HEK293 (cell line): ENCODE data around the gene ARL14.

Experiments
- FEZF1 ChIP-seq: fragments of 450-650 bp; formaldehyde crosslinking; IDR thresholded peaks from 2 replicates; pipeline ENCODE4 v1.5.1; 2016; ENCODE audit warnings: missing biosample characterization, missing genetic modification characterization
- KLF7 ChIP-seq: fragments of 450-650 bp; formaldehyde crosslinking; IDR thresholded peaks from 2 replicates; pipeline ENCODE4 v1.5.1; 2016; ENCODE audit warnings: missing biosample characterization, missing genetic modification characterization, borderline replicate concordance
- KLF8 ChIP-seq: fragments of 450-650 bp; formaldehyde crosslinking; IDR thresholded peaks from 2 replicates; pipeline ENCODE4 v1.5.1; 2016; ENCODE audit warnings: missing biosample characterization, missing genetic modification characterization
- MYNN ChIP-seq: fragments of 450-650 bp; formaldehyde crosslinking; IDR thresholded peaks from 2 replicates; pipeline ENCODE4 v1.5.1; 2016; ENCODE audit warnings: missing biosample characterization, missing genetic modification characterization, borderline replicate concordance
- PRDM1 ChIP-seq: fragments of 450-650 bp; formaldehyde crosslinking; IDR thresholded peaks from 2 replicates; pipeline ENCODE4; 2016; ENCODE audit warnings: missing biosample characterization, missing genetic modification characterization
- SETDB1 ChIP-seq: IDR thresholded peaks from one replicate; pipeline ENCODE4 v1.6.1; 2017; ENCODE audit warnings: mild to moderate bottlenecking, low read length, moderate library complexity, mixed read lengths; ENCODE audit not compliant: insufficient read length
- SP7 ChIP-seq: fragments of 450-650 bp; formaldehyde crosslinking; IDR thresholded peaks from 2 replicates; pipeline ENCODE4 v1.5.1; 2016; ENCODE audit warnings: missing biosample characterization, missing genetic modification characterization
- TCF7L2 ChIP-seq: IDR thresholded peaks from 2 replicates; pipeline ENCODE4 v1.6.1; 2011; ENCODE audit warnings: low read depth, mild to moderate bottlenecking, inconsistent platforms, low read length, moderate library complexity, borderline replicate concordance
- ZFP41 ChIP-seq: fragments of 450-650 bp; formaldehyde crosslinking; IDR thresholded peaks from 2 replicates; pipeline ENCODE4 v1.5.1; 2016; ENCODE audit warnings: missing biosample characterization, missing genetic modification characterization, borderline replicate concordance
- ZNF10 ChIP-seq: fragments of 450-650 bp; formaldehyde crosslinking; IDR thresholded peaks from 2 replicates; pipeline ENCODE4 v1.5.1; 2017; ENCODE audit warnings: missing biosample characterization, missing genetic modification characterization
- ZNF114 ChIP-seq: fragments of 450-650 bp; formaldehyde crosslinking; IDR thresholded peaks from 2 replicates; pipeline ENCODE4 v1.5.0; 2017; ENCODE audit warnings: missing biosample characterization, missing genetic modification characterization
- ZNF214 ChIP-seq: fragments of 450-650 bp; formaldehyde crosslinking; IDR thresholded peaks from 2 replicates; pipeline ENCODE4 v1.5.1; 2017; ENCODE audit warnings: missing biosample characterization, mild to moderate bottlenecking, missing genetic modification characterization, borderline replicate concordance
- ZNF426 ChIP-seq: fragments of 450-650 bp; formaldehyde crosslinking; IDR thresholded peaks from 2 replicates; pipeline ENCODE4 v1.5.1; 2017; ENCODE audit warnings: missing biosample characterization, missing genetic modification characterization, mild to moderate bottlenecking, inconsistent platforms, moderate library complexity
- ZNF510 ChIP-seq: fragments of 450-650 bp; formaldehyde crosslinking; IDR thresholded peaks from 2 replicates; pipeline ENCODE4 v1.5.1; 2018; ENCODE audit warnings: mild to moderate bottlenecking, missing genetic modification characterization, missing biosample characterization; ENCODE audit not compliant: insufficient replicate concordance
- ZNF529 ChIP-seq: fragments of 450-650 bp; formaldehyde crosslinking; IDR thresholded peaks from 2 replicates; pipeline ENCODE4 v1.5.1; 2017; ENCODE audit warnings: missing genetic modification characterization, missing biosample characterization; ENCODE audit not compliant: insufficient replicate concordance
- ZNF585B ChIP-seq: fragments of 450-650 bp; formaldehyde crosslinking; IDR thresholded peaks from 2 replicates; pipeline ENCODE4 v1.5.1; 2016; ENCODE audit warnings: missing biosample characterization, missing genetic modification characterization
- ZNF660 ChIP-seq: fragments of 450-650 bp; IDR thresholded peaks from 2 replicates; pipeline ENCODE4 v1.5.1; 2018; ENCODE audit warnings: missing biosample characterization, mild to moderate bottlenecking, missing genetic modification characterization
- ZNF776 ChIP-seq: fragments of 450-650 bp; formaldehyde crosslinking; IDR thresholded peaks from 2 replicates; pipeline ENCODE4 v1.5.0; 2017; ENCODE audit warnings: missing biosample characterization, missing genetic modification characterization, borderline replicate concordance
- ZNF777 ChIP-seq: fragments of 450-650 bp; formaldehyde crosslinking; IDR thresholded peaks from 2 replicates; pipeline ENCODE4 v1.5.1; 2017; ENCODE audit warnings: missing biosample characterization, missing genetic modification characterization, borderline replicate concordance
- ZNF830 ChIP-seq: fragments of 450-650 bp; IDR thresholded peaks from 2 replicates; pipeline ENCODE4 v1.5.0; 2018; ENCODE audit warnings: missing biosample characterization, missing genetic modification characterization, low read depth, mild to moderate bottlenecking, moderate library complexity
- ZNF837 ChIP-seq: fragments of 450-650 bp; formaldehyde crosslinking; IDR thresholded peaks from 2 replicates; pipeline ENCODE4 v1.5.1; 2016; ENCODE audit warnings: missing biosample characterization, missing genetic modification characterization
- ZSCAN23 ChIP-seq: fragments of 450-650 bp; formaldehyde crosslinking; IDR thresholded peaks from 2 replicates; pipeline ENCODE4 v1.5.1; 2016; ENCODE audit warnings: missing biosample characterization, missing genetic modification characterization
- TF ChIP-seq, protein P1 (sequence below): fragments of 450-650 bp; formaldehyde crosslinking; IDR thresholded peaks from 2 replicates; pipeline ENCODE4 v1.5.1; 2016; ENCODE audit warnings: missing biosample characterization, missing genetic modification characterization
- TF ChIP-seq, protein P2 (sequence below): fragments of 450-650 bp; formaldehyde crosslinking; IDR thresholded peaks from 2 replicates; pipeline ENCODE4; 2016; ENCODE audit warnings: missing biosample characterization, missing genetic modification characterization
- TF ChIP-seq, protein P3 (sequence below): fragments of 450-650 bp; formaldehyde crosslinking; IDR thresholded peaks from 2 replicates; pipeline ENCODE4 v1.5.1; 2016; ENCODE audit warnings: missing biosample characterization, missing genetic modification characterization
- TF ChIP-seq, protein P4 (sequence below): fragments of 450-650 bp; formaldehyde crosslinking; optimal IDR thresholded peaks from 2 replicates; pipeline ENCODE3; 2016; ENCODE audit warnings: missing biosample characterization, mild to moderate bottlenecking, missing genetic modification characterization
- TF ChIP-seq, protein P5 (sequence below): fragments of 450-650 bp; formaldehyde crosslinking; IDR thresholded peaks from 2 replicates; pipeline ENCODE4 v1.5.1; 2016; ENCODE audit warnings: missing biosample characterization, missing genetic modification characterization
- TF ChIP-seq, protein P6 (sequence below): sonication (generic); formaldehyde crosslinking; IDR thresholded peaks from 2 replicates; pipeline ENCODE4 v1.8.1; 2022; ENCODE audit warnings: mild to moderate bottlenecking, moderate library complexity, missing genetic modification reagents
- TF ChIP-seq, protein P7 (sequence below): IDR thresholded peaks from 2 replicates; pipeline ENCODE4 v1.6.1; 2011; ENCODE audit warnings: mild to moderate bottlenecking, low read depth, low read length, borderline replicate concordance
- TF ChIP-seq, protein P8 (sequence below): fragments of 450-650 bp; IDR thresholded peaks from 2 replicates; pipeline ENCODE4 v1.5.1; 2018; ENCODE audit warnings: missing biosample characterization, missing genetic modification characterization

The ARL14 gene

DNA sequence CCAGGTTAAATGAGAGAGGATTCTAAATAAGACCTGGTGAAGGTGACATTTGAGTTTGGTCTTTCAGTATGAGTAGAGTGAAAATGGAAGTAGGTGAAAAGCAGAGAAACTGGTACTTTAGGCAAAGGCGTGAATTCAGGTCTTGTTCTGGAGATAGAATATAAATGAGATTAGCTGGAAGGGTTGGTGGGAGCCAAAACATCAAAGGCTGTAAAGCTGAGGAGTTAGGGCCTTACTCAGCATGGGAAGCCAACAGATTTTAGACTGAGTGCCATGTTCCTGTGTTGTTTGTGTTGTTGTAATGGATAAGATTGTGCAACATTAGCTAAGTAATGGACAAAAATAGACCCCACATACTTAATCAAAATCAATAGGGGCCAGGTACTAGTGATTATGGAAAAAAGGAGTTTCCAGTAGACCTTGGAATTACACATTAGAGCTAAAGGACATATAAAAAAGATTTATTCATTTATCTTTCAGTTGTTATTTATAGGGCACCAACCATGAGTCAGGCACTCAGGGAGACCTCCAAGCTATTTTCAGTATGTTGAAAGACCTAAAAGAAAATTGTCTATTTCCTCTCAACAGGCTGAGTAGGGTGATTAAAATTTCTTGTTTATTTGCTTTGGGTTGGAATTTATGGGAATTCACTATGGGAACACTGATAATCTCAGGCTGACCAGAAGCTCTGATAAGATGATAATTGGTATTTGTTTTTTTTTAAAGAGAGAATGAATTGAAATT lies 20.8 kb downstream of the ARL14 start (continued):
- TF ChIP-seq, protein P1, sequence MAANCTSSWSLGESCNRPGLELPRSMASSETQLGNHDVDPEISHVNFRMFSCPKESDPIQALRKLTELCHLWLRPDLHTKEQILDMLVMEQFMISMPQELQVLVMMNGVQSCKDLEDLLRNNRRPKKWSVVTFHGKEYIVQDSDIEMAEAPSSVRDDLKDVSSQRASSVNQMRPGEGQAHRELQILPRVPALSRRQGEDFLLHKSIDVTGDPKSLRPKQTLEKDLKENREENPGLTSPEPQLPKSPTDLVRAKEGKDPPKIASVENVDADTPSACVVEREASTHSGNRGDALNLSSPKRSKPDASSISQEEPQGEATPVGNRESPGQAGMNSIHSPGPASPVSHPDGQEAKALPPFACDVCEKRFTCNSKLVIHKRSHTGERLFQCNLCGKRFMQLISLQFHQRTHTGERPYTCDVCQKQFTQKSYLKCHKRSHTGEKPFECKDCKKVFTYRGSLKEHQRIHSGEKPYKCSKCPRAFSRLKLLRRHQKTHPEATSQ (tag by site-specific recombination), result no peak
- TF ChIP-seq ZNF660 (tag by site-specific recombination), result no peak
- TF ChIP-seq, protein P2, sequence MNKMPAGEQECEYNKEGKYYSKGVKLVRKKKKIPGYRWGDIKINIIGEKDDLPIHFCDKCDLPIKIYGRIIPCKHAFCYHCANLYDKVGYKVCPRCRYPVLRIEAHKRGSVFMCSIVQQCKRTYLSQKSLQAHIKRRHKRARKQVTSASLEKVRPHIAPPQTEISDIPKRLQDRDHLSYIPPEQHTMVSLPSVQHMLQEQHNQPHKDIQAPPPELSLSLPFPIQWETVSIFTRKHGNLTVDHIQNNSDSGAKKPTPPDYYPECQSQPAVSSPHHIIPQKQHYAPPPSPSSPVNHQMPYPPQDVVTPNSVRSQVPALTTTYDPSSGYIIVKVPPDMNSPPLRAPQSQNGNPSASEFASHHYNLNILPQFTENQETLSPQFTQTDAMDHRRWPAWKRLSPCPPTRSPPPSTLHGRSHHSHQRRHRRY (tag by site-specific recombination), result no peak
- TF ChIP-seq, protein P3, sequence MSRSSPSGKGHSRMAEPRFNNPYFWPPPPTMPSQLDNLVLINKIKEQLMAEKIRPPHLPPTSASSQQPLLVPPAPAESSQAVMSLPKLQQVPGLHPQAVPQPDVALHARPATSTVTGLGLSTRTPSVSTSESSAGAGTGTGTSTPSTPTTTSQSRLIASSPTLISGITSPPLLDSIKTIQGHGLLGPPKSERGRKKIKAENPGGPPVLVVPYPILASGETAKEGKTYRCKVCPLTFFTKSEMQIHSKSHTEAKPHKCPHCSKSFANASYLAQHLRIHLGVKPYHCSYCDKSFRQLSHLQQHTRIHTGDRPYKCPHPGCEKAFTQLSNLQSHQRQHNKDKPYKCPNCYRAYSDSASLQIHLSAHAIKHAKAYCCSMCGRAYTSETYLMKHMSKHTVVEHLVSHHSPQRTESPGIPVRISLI (tag by site-specific recombination), result no peak
- TF ChIP-seq ZNF776 (tag by site-specific recombination), result no peak
- peak; percentile 21; the same call in 1 of the 2 replicates for TF ChIP-seq SP7
- TF ChIP-seq, protein P4, sequence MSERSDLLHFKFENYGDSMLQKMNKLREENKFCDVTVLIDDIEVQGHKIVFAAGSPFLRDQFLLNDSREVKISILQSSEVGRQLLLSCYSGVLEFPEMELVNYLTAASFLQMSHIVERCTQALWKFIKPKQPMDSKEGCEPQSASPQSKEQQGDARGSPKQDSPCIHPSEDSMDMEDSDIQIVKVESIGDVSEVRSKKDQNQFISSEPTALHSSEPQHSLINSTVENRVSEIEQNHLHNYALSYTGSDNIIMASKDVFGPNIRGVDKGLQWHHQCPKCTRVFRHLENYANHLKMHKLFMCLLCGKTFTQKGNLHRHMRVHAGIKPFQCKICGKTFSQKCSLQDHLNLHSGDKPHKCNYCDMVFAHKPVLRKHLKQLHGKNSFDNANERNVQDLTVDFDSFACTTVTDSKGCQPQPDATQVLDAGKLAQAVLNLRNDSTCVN (tag by site-specific recombination), result no peak
- TF ChIP-seq, protein P5, sequence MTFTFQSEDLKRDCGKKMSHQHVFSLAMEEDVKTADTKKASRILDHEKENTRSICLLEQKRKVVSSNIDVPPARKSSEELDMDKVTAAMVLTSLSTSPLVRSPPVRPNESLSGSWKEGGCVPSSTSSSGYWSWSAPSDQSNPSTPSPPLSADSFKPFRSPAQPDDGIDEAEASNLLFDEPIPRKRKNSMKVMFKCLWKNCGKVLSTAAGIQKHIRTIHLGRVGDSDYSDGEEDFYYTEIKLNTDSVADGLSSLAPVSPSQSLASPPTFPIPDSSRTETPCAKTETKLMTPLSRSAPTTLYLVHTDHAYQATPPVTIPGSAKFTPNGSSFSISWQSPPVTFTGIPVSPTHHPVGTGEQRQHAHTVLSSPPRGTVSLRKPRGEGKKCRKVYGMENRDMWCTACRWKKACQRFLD (tag by site-specific recombination), result no peak
- TF ChIP-seq TCF7L2, result peak; percentile 83
- no peak; the same call in 1 of the 2 replicates for TF ChIP-seq KLF7 (tag by site-specific recombination)
- TF ChIP-seq ZNF529 (tag by site-specific recombination), result no peak
- TF ChIP-seq ZNF585B, result no peak
- no peak for TF ChIP-seq ZNF510 (tag by site-specific recombination)
- no peak for TF ChIP-seq ZNF10 (tag by site-specific recombination)
- no peak for TF ChIP-seq ZNF114 (tag by site-specific recombination)
- TF ChIP-seq ZFP41 (tag by site-specific recombination), result no peak
- TF ChIP-seq ZSCAN23 (tag by site-specific recombination), result no peak
- no peak for TF ChIP-seq SETDB1
- no peak for TF ChIP-seq ZNF837
- no peak for TF ChIP-seq ZNF214 (tag by site-specific recombination)
- peak; percentile 86 for TF ChIP-seq FEZF1 (tag by site-specific recombination)
- no peak for TF ChIP-seq ZNF777 (tag by site-specific recombination)
- TF ChIP-seq, protein P6, sequence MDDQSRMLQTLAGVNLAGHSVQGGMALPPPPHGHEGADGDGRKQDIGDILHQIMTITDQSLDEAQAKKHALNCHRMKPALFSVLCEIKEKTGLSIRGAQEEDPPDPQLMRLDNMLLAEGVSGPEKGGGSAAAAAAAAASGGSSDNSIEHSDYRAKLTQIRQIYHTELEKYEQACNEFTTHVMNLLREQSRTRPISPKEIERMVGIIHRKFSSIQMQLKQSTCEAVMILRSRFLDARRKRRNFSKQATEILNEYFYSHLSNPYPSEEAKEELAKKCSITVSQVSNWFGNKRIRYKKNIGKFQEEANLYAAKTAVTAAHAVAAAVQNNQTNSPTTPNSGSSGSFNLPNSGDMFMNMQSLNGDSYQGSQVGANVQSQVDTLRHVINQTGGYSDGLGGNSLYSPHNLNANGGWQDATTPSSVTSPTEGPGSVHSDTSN (CRISPR knock-in tag), result no peak
- TF ChIP-seq ZNF426 (tag by site-specific recombination), result no peak
- TF ChIP-seq, protein P7, sequence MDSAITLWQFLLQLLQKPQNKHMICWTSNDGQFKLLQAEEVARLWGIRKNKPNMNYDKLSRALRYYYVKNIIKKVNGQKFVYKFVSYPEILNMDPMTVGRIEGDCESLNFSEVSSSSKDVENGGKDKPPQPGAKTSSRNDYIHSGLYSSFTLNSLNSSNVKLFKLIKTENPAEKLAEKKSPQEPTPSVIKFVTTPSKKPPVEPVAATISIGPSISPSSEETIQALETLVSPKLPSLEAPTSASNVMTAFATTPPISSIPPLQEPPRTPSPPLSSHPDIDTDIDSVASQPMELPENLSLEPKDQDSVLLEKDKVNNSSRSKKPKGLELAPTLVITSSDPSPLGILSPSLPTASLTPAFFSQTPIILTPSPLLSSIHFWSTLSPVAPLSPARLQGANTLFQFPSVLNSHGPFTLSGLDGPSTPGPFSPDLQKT, result no peak
- TF ChIP-seq ZNF830, result no peak
- TF ChIP-seq PRDM1 (tag by site-specific recombination), result peak; percentile 49
- TF ChIP-seq MYNN (tag by site-specific recombination), result no peak
- TF ChIP-seq KLF8 (tag by site-specific recombination), result no peak
- TF ChIP-seq, protein P8, sequence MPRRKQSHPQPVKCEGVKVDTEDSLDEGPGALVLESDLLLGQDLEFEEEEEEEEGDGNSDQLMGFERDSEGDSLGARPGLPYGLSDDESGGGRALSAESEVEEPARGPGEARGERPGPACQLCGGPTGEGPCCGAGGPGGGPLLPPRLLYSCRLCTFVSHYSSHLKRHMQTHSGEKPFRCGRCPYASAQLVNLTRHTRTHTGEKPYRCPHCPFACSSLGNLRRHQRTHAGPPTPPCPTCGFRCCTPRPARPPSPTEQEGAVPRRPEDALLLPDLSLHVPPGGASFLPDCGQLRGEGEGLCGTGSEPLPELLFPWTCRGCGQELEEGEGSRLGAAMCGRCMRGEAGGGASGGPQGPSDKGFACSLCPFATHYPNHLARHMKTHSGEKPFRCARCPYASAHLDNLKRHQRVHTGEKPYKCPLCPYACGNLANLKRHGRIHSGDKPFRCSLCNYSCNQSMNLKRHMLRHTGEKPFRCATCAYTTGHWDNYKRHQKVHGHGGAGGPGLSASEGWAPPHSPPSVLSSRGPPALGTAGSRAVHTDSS (tag by site-specific recombination), result no peak
